Neural progenitor cell (in vitro differentiated cells): Measurements from ENCODE around the gene TMEM98. TPM values are rescaled to one million over a fixed set of nuclear protein-coding genes. Genes with fewer than 3 reads are reported as not detected.
"Not testable (repeated sequence)": the region's sequence is repeated elsewhere in the genome, so short reads cannot be mapped to it uniquely, and the experiment has no call there.

ENCODE experiments used
- DNase-seq: peaks from one replicate; pipeline ENCODE4 v3.0.0-alpha.2; 2016; ENCODE audit warnings: low spot score
- H2AFZ ChIP-seq: fragments of 200-600 bp; sonication (generic); replicated peaks from 2 replicates; pipeline ENCODE4 v1.6.1; 2016; ENCODE audit warnings: antibody characterized with exemption
- H3F3A ChIP-seq: fragments of 200-600 bp; sonication (generic); 2 replicates; pipeline ENCODE4 v1.6.1; 2016; ENCODE audit warnings: antibody characterized with exemption, low read depth
- H3K27ac ChIP-seq: fragments of 200-600 bp; sonication (generic); 2 replicates; pipeline ENCODE4 v1.5.1; 2016; ENCODE audit warnings: mild to moderate bottlenecking
- H3K27me3 ChIP-seq: fragments of 200-600 bp; sonication (generic); 2 replicates; pipeline ENCODE4 v1.6.1; 2016; ENCODE audit warnings: mild to moderate bottlenecking, moderate library complexity
- H3K36me3 ChIP-seq: fragments of 200-600 bp; sonication (generic); 2 replicates; pipeline ENCODE4 v1.5.1; 2016
- H3K4me1 ChIP-seq: fragments of 200-600 bp; sonication (generic); 2 replicates; pipeline ENCODE4 v1.6.1; 2016; ENCODE audit warnings: mixed run types
- H3K4me2 ChIP-seq: fragments of 200-600 bp; sonication (generic); 2 replicates; pipeline ENCODE4 v1.6.1; 2016
- H3K4me3 ChIP-seq: fragments of 200-600 bp; sonication (generic); 2 replicates; pipeline ENCODE4 v1.5.1; 2016
- H3K79me2 ChIP-seq: fragments of 200-600 bp; sonication (generic); 2 replicates; pipeline ENCODE4 v1.6.1; 2016; ENCODE audit warnings: low read depth
- H3K9ac ChIP-seq: fragments of 200-600 bp; sonication (generic); 2 replicates; pipeline ENCODE4 v1.6.1; 2016
- H3K9me3 ChIP-seq: fragments of 200-600 bp; sonication (generic); 2 replicates; pipeline ENCODE4 v1.5.1; 2016; ENCODE audit warnings: low read depth
- H4K20me1 ChIP-seq: fragments of 200-600 bp; sonication (generic); 2 replicates; pipeline ENCODE4 v1.6.1; 2016; ENCODE audit warnings: low read depth
- H3K27ac Mint-ChIP-seq: 3 replicates; pipeline ENCODE4 v1.8.0; 2021; ENCODE audit warnings: mixed read lengths
- H3K27me3 Mint-ChIP-seq: 2 replicates; pipeline ENCODE4 v1.8.0; 2022; ENCODE audit warnings: low read depth, mild to moderate bottlenecking, inconsistent platforms, moderate library complexity, mixed read lengths; ENCODE audit not compliant: insufficient read depth
- H3K36me3 Mint-ChIP-seq: 3 replicates; pipeline ENCODE4 v1.8.0; 2021; ENCODE audit warnings: mixed read lengths
- H3K4me1 Mint-ChIP-seq: 3 replicates; pipeline ENCODE4 v1.8.0; 2021; ENCODE audit warnings: mixed read lengths
- H3K4me3 Mint-ChIP-seq: 3 replicates; pipeline ENCODE4 v1.8.0; 2021; ENCODE audit warnings: mild to moderate bottlenecking, moderate library complexity, mixed read lengths
- H3K9me3 Mint-ChIP-seq: 3 replicates; pipeline ENCODE4 v1.8.0; 2020; ENCODE audit warnings: mixed read lengths
- EZH2 ChIP-seq: fragments of 200-600 bp; sonication (generic); IDR thresholded peaks from 2 replicates; pipeline ENCODE4 v1.6.1; 2017; ENCODE audit warnings: antibody characterized with exemption, mild to moderate bottlenecking, moderate library complexity
- EZH2phosphoT487 ChIP-seq: fragments of 200-600 bp; sonication (generic); IDR thresholded peaks from 2 replicates; pipeline ENCODE4 v1.6.1; 2017; ENCODE audit warnings: antibody characterized with exemption
- total RNA-seq: library from RNA; depleted of rRNA; stranded (reverse); fragments of >200 nt; gene quantifications from 2 replicates; pipeline ENCODE4 v1.2.3, GENCODE V29; 2015; ENCODE audit warnings: low replicate concordance
- TF ChIP-seq, protein P1 (sequence below): fragments of 200-600 bp; sonication (generic); IDR thresholded peaks from 2 replicates; pipeline ENCODE4 v1.5.1; 2017; ENCODE audit warnings: antibody characterized with exemption, mild to moderate bottlenecking

Gene TMEM98
- total RNA-seq, 1 donor from 2014 or later = 117 TPM

DNA sequence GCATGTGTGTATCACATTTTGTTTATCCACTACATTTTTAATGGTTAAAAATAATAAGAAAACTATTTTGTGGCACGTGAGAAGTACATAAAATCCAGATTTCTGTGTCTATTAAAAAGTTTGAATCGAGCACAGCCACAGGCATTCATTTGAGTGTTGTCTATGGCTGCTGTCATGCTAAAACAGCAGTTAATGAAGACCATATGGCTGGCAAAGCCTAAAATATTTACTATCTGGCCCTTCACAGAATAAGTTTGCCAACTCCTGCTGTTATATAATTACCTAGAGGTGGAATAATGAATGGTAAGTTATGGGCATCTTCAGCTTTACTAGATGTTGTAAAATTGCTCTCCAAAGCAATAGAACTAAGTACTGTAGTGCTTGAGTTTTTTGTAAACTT lies 30.5 kb downstream of the TMEM98 start:
- no peaks in the 10 kb centered on the region for H3K4me1 ChIP-seq
- no peaks in the 10 kb centered on the region for H3K36me3 Mint-ChIP-seq
- H3K4me2 ChIP-seq = no peak overlapping the region
- no peak overlapping the region for H2AFZ ChIP-seq
- H3K27ac ChIP-seq = no peak overlapping the region
- DNase-seq = no peak
- no peaks in the 10 kb centered on the region for H3K4me1 Mint-ChIP-seq
- H3F3A ChIP-seq = no peaks in the 10 kb centered on the region
- no peak overlapping the region for H3K4me3 ChIP-seq
- no peaks in the 10 kb centered on the region for H3K9me3 ChIP-seq
- H3K36me3 ChIP-seq = no peaks in the 10 kb centered on the region
- no peaks in the 10 kb centered on the region for H3K27me3 ChIP-seq
- no peaks in the 10 kb centered on the region for H3K79me2 ChIP-seq
- H3K4me3 Mint-ChIP-seq = no peak overlapping the region
- H3K27ac Mint-ChIP-seq = no peak overlapping the region
- H4K20me1 ChIP-seq = no peaks in the 10 kb centered on the region
- H3K9me3 Mint-ChIP-seq = peaks cover 2% of the 10 kb centered on the region
- H3K27me3 Mint-ChIP-seq = peaks cover 6% of the 10 kb centered on the region
- H3K9ac ChIP-seq = no peak overlapping the region
- no peak for TF ChIP-seq EZH2phosphoT487
- TF ChIP-seq, protein P1, sequence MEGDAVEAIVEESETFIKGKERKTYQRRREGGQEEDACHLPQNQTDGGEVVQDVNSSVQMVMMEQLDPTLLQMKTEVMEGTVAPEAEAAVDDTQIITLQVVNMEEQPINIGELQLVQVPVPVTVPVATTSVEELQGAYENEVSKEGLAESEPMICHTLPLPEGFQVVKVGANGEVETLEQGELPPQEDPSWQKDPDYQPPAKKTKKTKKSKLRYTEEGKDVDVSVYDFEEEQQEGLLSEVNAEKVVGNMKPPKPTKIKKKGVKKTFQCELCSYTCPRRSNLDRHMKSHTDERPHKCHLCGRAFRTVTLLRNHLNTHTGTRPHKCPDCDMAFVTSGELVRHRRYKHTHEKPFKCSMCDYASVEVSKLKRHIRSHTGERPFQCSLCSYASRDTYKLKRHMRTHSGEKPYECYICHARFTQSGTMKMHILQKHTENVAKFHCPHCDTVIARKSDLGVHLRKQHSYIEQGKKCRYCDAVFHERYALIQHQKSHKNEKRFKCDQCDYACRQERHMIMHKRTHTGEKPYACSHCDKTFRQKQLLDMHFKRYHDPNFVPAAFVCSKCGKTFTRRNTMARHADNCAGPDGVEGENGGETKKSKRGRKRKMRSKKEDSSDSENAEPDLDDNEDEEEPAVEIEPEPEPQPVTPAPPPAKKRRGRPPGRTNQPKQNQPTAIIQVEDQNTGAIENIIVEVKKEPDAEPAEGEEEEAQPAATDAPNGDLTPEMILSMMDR = no peak
- TF ChIP-seq EZH2 = no peak

GRCh38 chr17:32960815-32961214 lies 32.9 kb downstream of the TMEM98 start:
- H3K9me3 ChIP-seq = no peaks in the 10 kb centered on the region
- no peak overlapping the region for H3K4me3 ChIP-seq
- TF ChIP-seq, protein P1 = no peak
- TF ChIP-seq EZH2phosphoT487 = no peak
- no peak for TF ChIP-seq EZH2
- Mint-ChIP-seq H3K4me3 (no peak overlapping the region), H3K4me1 (no peaks in the 10 kb centered on the region), H3K27ac (no peak overlapping the region), H3K36me3 (no peaks in the 10 kb centered on the region), H3K9me3 (peaks cover 2% of the 10 kb centered on the region), H3K27me3 (peaks cover 6% of the 10 kb centered on the region)
- no peaks in the 10 kb centered on the region for H3K4me1 ChIP-seq
- H3K36me3 ChIP-seq = no peaks in the 10 kb centered on the region
- H3K9ac ChIP-seq = no peak overlapping the region
- no peaks in the 10 kb centered on the region for H3K79me2 ChIP-seq
- H3K4me2 ChIP-seq = no peak overlapping the region
- no peaks in the 10 kb centered on the region for H4K20me1 ChIP-seq
- H3F3A ChIP-seq = no peaks in the 10 kb centered on the region
- DNase-seq = no peak
- H3K27me3 ChIP-seq = no peaks in the 10 kb centered on the region
- no peak overlapping the region for H2AFZ ChIP-seq
- H3K27ac ChIP-seq = no peak overlapping the region

DNA sequence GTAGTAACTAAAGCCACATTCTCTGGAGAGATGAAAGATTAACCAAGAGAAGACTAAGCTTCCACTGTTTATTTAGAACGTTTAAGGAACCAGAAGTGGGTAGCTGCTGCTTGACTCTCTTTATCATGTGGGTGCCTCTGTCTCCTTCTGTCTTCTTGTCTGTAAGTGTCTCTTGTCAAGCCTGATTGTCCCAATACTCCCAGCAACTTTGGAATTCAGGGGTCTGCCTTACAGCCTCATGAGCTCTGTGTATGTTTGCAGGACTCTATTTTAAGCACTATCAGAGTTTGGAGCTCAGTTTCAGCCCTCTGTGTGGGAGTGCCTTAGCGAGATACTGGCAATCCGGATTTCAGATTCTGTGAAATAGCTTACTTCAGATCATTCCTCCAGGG lies 34.4 kb downstream of the TMEM98 start:
- Histone ChIP-seq H3K79me2 (no peaks in the 10 kb centered on the region), H3K4me1 (no peaks in the 10 kb centered on the region), H2AFZ (no peak overlapping the region), H3K27ac (no peak overlapping the region), H3F3A (no peaks in the 10 kb centered on the region), H3K9ac (no peak overlapping the region), H3K4me3 (no peak overlapping the region), H3K27me3 (no peaks in the 10 kb centered on the region), H3K36me3 (no peaks in the 10 kb centered on the region), H4K20me1 (no peaks in the 10 kb centered on the region), H3K4me2 (no peak overlapping the region), H3K9me3 (no peaks in the 10 kb centered on the region)
- peaks cover 6% of the 10 kb centered on the region for H3K27me3 Mint-ChIP-seq
- TF ChIP-seq EZH2phosphoT487 (no peak), EZH2 (no peak)
- TF ChIP-seq, protein P1 = no peak
- peaks cover 2% of the 10 kb centered on the region for H3K9me3 Mint-ChIP-seq
- DNase-seq = no peak
- no peak overlapping the region for H3K27ac Mint-ChIP-seq
- no peak overlapping the region for H3K4me3 Mint-ChIP-seq
- no peaks in the 10 kb centered on the region for H3K4me1 Mint-ChIP-seq
- no peaks in the 10 kb centered on the region for H3K36me3 Mint-ChIP-seq

GRCh38 chr17:32964541-32964940 lies 36.6 kb downstream of the TMEM98 start:
- no peaks in the 10 kb centered on the region for H3K9me3 ChIP-seq
- Mint-ChIP-seq H3K36me3 (no peaks in the 10 kb centered on the region), H3K9me3 (peaks cover 3% of the 10 kb centered on the region), H3K4me3 (no peak overlapping the region), H3K27ac (no peak overlapping the region), H3K27me3 (peaks cover 6% of the 10 kb centered on the region), H3K4me1 (no peaks in the 10 kb centered on the region)
- no peak overlapping the region for H3K4me3 ChIP-seq
- TF ChIP-seq EZH2phosphoT487 (no peak), EZH2 (no peak)
- TF ChIP-seq, protein P1 = no peak
- no peak overlapping the region for H3K4me2 ChIP-seq
- H3K9ac ChIP-seq = no peak overlapping the region
- no peaks in the 10 kb centered on the region for H3F3A ChIP-seq
- H3K79me2 ChIP-seq = no peaks in the 10 kb centered on the region
- no peaks in the 10 kb centered on the region for H3K36me3 ChIP-seq
- no peak for DNase-seq
- no peaks in the 10 kb centered on the region for H4K20me1 ChIP-seq
- no peak overlapping the region for H2AFZ ChIP-seq
- no peak overlapping the region for H3K27ac ChIP-seq
- H3K27me3 ChIP-seq = no peaks in the 10 kb centered on the region
- no peaks in the 10 kb centered on the region for H3K4me1 ChIP-seq

DNA sequence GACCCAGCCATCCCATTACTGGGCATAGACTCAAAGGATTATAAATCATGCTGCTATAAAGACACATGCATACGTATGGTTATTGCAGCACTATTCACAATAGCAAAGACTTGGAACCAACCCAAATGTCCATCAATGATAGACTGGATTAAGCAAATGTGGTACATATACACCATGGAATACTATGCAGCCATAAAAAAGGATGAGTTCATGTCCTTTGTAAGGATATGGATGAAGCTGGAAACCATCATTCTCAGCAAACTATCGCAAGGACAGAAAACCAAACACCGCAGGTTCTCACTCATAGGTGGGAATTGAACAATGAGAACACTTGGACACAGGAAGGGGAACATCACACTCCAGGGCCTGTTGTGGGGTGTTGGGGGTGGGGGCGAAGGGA lies 41.3 kb downstream of the TMEM98 start:
- H3K4me3 ChIP-seq, H3K9me3 Mint-ChIP-seq, H3K4me2 ChIP-seq, H3K9me3 ChIP-seq, H3K9ac ChIP-seq, H3K36me3 Mint-ChIP-seq, H3K27ac Mint-ChIP-seq, H3K27me3 ChIP-seq, H4K20me1 ChIP-seq, H2AFZ ChIP-seq, H3K27ac ChIP-seq, H3K4me1 ChIP-seq, H3K4me1 Mint-ChIP-seq, H3K27me3 Mint-ChIP-seq, DNase-seq, H3K79me2 ChIP-seq, H3F3A ChIP-seq, H3K36me3 ChIP-seq, H3K4me3 Mint-ChIP-seq: not testable (repeated sequence)
